Stimulated activated CD4-positive, alpha-beta T cell treated with anti-CD3 and anti-CD28 coated beads, Interleukin-4, amount 100 ng/mL, for 48 hours (primary cell): Measurements from ENCODE around the gene DSC1.

Experiments used
- DNase-seq, 2 donors: peaks; one replicate each; pipeline ENCODE4 v3.0.0-alpha.2; 2020; ENCODE audit warnings: low read depth in 2 of 2

Gene DSC1

GRCh38 chr18:31103423-31103822, 59.2 kb downstream of the DSC1 start:
- no peak for DNase-seq

- no peak for DNase-seq
Observed at GRCh38 chr18:31102941-31103340, 59.7 kb downstream of the DSC1 start.

- DNase-seq: no peak
Observed at GRCh38 chr18:31102025-31102684, 60.5 kb downstream of the DSC1 start, which contains the start of gene DSC2. TSS of gene DSC2 (minus strand) at chr18:31102421. CDS start at chr18:31101971, 450 bp downstream.

GRCh38 chr18:31101183-31102024, 61.3 kb downstream of the DSC1 start:
- no peak for DNase-seq

GRCh38 chr18:31100436-31101182, 62.0 kb downstream of the DSC1 start:
- DNase-seq: no peak

- DNase-seq: no peak
Observed at GRCh38 chr18:31099450-31100230, 63.0 kb downstream of the DSC1 start.

- no peak for DNase-seq
Observed at GRCh38 chr18:31098878-31099277, 63.8 kb downstream of the DSC1 start.

GRCh38 chr18:31097666-31098065, 65.0 kb downstream of the DSC1 start:
- no peak for DNase-seq

- no peak for DNase-seq
Observed at GRCh38 chr18:31093880-31094279, 68.8 kb downstream of the DSC1 start.

GRCh38 chr18:31093294-31093693, 69.4 kb downstream of the DSC1 start:
- DNase-seq: no peak

GRCh38 chr18:31091350-31091749, 71.3 kb downstream of the DSC1 start:
- no peak for DNase-seq

GRCh38 chr18:31088532-31088931, 74.1 kb downstream of the DSC1 start:
- DNase-seq: no peak

GRCh38 chr18:31079973-31080372, 82.7 kb downstream of the DSC1 start:
- no peak for DNase-seq
